HL-60/S4 treated with retinoic acid at 250 ng/mL for 4 days and 3 days (cell line): Measurements from ENCODE around the gene SAMD10.

Experiments
- in situ Hi-C: fragments of 300-500 bp; cut with MboI; formaldehyde crosslinking; loops from 2 replicates; pipeline ENCODE4 v1.7.0; 2022; ENCODE audit warnings: low sequenced_read_pairs

The SAMD10 gene

GRCh38 chr20:63957690-63958441 lies 21.6 kb downstream of the SAMD10 start:
- in situ Hi-C loops = no loop called here

- in situ Hi-C loops = no loop called here
These were observed 22.3 kb downstream of the SAMD10 start for GRCh38 chr20:63957004-63957689.

- in situ Hi-C loops = no loop called here
These were observed 22.8 kb downstream of the SAMD10 start for GRCh38 chr20:63956664-63957003.

- in situ Hi-C loops = no loop called here
These were observed 23.4 kb downstream of the SAMD10 start, which contains the start of gene UCKL1 for GRCh38 chr20:63955827-63956663. Gene UCKL1 (minus strand): TSS chr20:63956416. CDS start chr20:63956372, 44 bp downstream.

- in situ Hi-C loops = no loop called here
These were observed 24.1 kb downstream of the SAMD10 start for GRCh38 chr20:63955281-63955826.

GRCh38 chr20:63953764-63954429 lies 25.5 kb downstream of the SAMD10 start:
- in situ Hi-C loops = no loop called here

- in situ Hi-C loops = no loop called here
These were observed 26.7 kb downstream of the SAMD10 start for GRCh38 chr20:63952769-63953168.

- in situ Hi-C loops = no loop called here
These were observed 27.3 kb downstream of the SAMD10 start for GRCh38 chr20:63952210-63952535.

- in situ Hi-C loops = no loop called here
These were observed 27.8 kb downstream of the SAMD10 start for GRCh38 chr20:63951398-63952209.

GRCh38 chr20:63950701-63951397 lies 28.6 kb downstream of the SAMD10 start:
- in situ Hi-C loops = no loop called here

GRCh38 chr20:63947638-63948456 lies 31.6 kb downstream of the SAMD10 start:
- in situ Hi-C loops = no loop called here

GRCh38 chr20:63946986-63947637 lies 32.3 kb downstream of the SAMD10 start:
- in situ Hi-C loops = no loop called here

- in situ Hi-C loops = no loop called here
These were observed 33.2 kb downstream of the SAMD10 start for GRCh38 chr20:63945921-63946920.

- in situ Hi-C loops = no loop called here
These were observed 34.3 kb downstream of the SAMD10 start for GRCh38 chr20:63945031-63945658.

GRCh38 chr20:63944078-63944941 lies 35.1 kb downstream of the SAMD10 start:
- in situ Hi-C loops = no loop called here

GRCh38 chr20:63943808-63944077 lies 35.7 kb downstream of the SAMD10 start:
- in situ Hi-C loops = no loop called here
